Mesothelial cell of epicardium (in vitro differentiated cells): Measurements from ENCODE around the gene MYO18A. TPM values are rescaled to one million over a fixed set of nuclear protein-coding genes. Genes with fewer than 3 reads are reported as not detected.
A peak's percentile ranks its signal among the peaks of the same experiment; 100 is the strongest.

Source experiments
- DNase-seq, 2 experiments: peaks; one replicate each; pipeline ENCODE4 v3.0.0; 2021; ENCODE audit warnings: low spot score in 2 of 2; ENCODE audit not compliant: unreplicated experiment in 2 of 2
- H3K27ac Mint-ChIP-seq: 2 replicates; pipeline ENCODE4 v1.8.0; 2021; ENCODE audit warnings: mixed read lengths
- H3K27me3 Mint-ChIP-seq: 2 replicates; pipeline ENCODE4 v1.8.0; 2021; ENCODE audit warnings: low read depth, mixed read lengths
- H3K36me3 Mint-ChIP-seq: 2 replicates; pipeline ENCODE4 v1.8.0; 2021; ENCODE audit warnings: mixed read lengths
- H3K4me1 Mint-ChIP-seq: 2 replicates; pipeline ENCODE4 v1.8.0; 2021; ENCODE audit warnings: mixed read lengths
- H3K4me3 Mint-ChIP-seq: 2 replicates; pipeline ENCODE4 v1.8.0; 2021; ENCODE audit warnings: mild to moderate bottlenecking, moderate library complexity, mixed read lengths
- H3K9me3 Mint-ChIP-seq: 2 replicates; pipeline ENCODE4 v1.8.0; 2021; ENCODE audit warnings: mixed read lengths
- CTCF ChIP-seq: fragments of 200-600 bp; sonication (generic); IDR thresholded peaks from one replicate; pipeline ENCODE4 v1.5.0; 2021; ENCODE audit warnings: antibody characterized with exemption; ENCODE audit not compliant: unreplicated experiment
- total RNA-seq: library from RNA; stranded (reverse); gene quantifications from 3 replicates; pipeline ENCODE4 v1.2.1, GENCODE V29; 2021

MYO18A gene
- total RNA-seq, 1 donor from 2014 or later, result 58.4 TPM

DNA sequence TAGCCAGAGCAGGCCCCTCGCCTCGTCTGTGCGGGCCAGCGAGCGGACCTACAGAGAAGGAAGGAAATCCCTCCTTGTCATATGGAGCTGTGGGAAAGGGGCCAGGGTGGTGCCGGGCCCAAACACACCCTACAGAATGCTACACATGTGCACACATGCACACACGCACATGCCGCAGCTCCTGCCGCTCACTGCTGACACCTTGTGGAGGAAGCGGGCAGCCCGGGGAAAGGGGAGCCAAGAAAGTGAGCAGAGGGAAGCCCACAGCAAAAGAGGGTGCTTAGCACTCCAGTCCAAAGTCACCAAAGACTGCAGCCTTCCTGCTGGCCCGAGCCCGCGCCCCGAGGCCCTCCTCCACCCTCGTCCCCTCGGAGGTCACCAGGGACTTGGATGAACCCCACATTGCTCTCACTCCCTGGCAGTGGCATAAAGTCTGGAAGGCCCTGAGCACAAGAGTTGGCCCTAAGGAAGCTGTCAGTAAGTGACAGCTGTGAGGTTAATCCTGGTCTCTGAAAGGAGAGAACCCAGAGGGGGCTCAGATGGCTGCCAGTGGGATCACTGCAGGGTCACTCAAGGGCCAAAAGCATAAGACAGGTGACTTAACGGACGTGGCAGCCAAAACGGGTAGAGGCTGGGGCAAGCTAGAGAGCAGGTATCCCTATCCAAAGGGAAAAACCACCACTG lies 68.2 kb downstream of the MYO18A start:
- Mint-ChIP-seq H3K27me3 (no peaks in the 10 kb centered on the region), H3K4me1 (no peaks in the 10 kb centered on the region), H3K36me3 (peaks cover 15% of the 10 kb centered on the region), H3K27ac (no peak overlapping the region), H3K4me3 (no peak overlapping the region), H3K9me3 (no peaks in the 10 kb centered on the region)
- DNase-seq, result peak; percentile 55 to 86
- peak; percentile 70 for TF ChIP-seq CTCF

- H3K9me3 Mint-ChIP-seq, result no peaks in the 10 kb centered on the region
- H3K36me3 Mint-ChIP-seq, result peaks cover 22% of the 10 kb centered on the region
- H3K4me1 Mint-ChIP-seq, result no peaks in the 10 kb centered on the region
- no peak overlapping the region for H3K4me3 Mint-ChIP-seq
- H3K27me3 Mint-ChIP-seq, result no peaks in the 10 kb centered on the region
- H3K27ac Mint-ChIP-seq, result no peak overlapping the region
- TF ChIP-seq CTCF, result no peak
- DNase-seq, result no peak
Observed at GRCh38 chr17:29110372-29110757, 69.8 kb downstream of the MYO18A start.

DNA sequence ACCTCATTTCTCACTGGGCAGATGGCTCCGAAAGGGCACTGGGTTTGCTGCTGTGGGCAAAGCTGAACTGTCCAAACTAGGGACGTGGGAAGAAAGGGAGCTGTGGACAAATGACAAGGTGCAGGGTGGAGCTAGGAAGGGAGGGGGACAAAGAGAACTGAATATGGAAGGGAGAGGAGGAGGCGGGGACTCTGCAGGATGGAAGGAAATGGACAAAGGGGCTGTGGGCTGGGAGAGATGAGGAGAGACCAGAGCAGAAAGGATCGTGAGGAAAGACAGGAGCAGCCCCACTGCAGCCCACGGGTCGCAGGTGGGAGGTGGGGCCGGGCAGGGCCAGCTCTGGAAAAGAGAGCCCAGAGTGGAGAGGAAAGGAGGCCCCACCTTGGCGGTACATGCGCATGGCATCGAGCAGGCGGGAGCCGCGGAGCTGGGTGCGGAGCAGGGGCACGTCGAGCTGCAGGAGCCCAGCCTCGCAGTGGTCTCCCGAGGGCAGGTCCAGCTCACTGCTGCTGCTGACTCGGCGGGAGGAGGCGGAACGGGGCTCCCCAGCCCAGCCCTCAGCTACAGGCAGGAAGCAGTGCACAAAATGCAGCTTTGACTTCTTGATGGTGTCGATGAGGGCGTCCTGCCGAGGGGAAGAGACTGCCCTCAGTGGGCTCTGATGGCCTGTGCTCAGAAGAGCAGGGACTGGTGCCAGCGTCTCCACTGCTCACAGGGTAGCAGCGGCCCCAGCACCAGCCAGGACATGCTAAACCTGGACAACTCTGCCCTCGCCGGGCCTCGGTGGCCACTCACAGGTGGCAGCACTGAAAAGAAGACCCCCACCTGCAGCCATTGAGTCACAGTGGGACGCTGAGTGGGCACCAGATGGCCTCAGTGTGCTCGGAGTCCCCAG lies 70.5 kb downstream of the MYO18A start:
- Mint-ChIP-seq H3K9me3 (no peaks in the 10 kb centered on the region), H3K27me3 (no peaks in the 10 kb centered on the region), H3K4me1 (no peaks in the 10 kb centered on the region), H3K27ac (no peak overlapping the region), H3K36me3 (peaks cover 25% of the 10 kb centered on the region), H3K4me3 (no peak overlapping the region)
- TF ChIP-seq CTCF, result no peak
- DNase-seq, result no peak

DNA sequence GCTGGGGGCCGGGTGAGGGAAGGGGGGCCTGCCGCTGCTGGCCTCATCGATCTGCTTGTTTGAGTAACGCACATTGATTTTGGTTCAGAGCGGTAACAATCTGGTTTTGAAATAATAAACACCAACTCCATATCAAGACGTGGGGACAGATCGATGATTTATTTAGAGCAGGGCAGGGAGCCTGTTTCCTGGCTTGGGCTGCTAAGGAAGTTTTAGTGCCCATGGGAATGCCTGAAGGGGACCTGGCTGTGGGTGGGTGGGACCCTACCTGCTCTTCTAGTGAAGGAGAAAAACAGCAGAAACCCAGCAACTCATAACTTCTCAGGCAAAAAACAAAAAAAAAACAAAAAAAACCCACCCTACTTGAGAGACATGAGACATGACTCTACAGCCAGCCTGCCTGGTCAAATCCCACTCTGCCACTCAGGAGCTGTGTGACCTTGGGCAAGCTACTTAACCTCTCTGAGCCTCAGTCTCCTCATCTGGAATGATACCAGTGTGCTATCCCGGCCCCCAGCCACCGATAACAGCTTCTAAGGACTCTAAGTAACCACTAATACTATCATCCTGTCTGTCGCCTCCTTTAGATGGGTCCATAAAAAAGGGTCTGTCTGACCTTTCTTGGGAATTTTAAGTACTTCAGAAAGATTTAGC lies 71.2 kb downstream of the MYO18A start:
- Mint-ChIP-seq H3K4me1 (no peaks in the 10 kb centered on the region), H3K27ac (no peak overlapping the region), H3K9me3 (no peaks in the 10 kb centered on the region), H3K36me3 (peaks cover 27% of the 10 kb centered on the region), H3K27me3 (no peaks in the 10 kb centered on the region), H3K4me3 (no peak overlapping the region)
- no peak for DNase-seq
- no peak for TF ChIP-seq CTCF

GRCh38 chr17:29107933-29108822 lies 72.0 kb downstream of the MYO18A start:
- no peaks in the 10 kb centered on the region for H3K9me3 Mint-ChIP-seq
- no peak for TF ChIP-seq CTCF
- H3K27me3 Mint-ChIP-seq, result no peaks in the 10 kb centered on the region
- no peak overlapping the region for H3K27ac Mint-ChIP-seq
- no peak for DNase-seq
- H3K4me3 Mint-ChIP-seq, result no peak overlapping the region
- H3K36me3 Mint-ChIP-seq, result peaks cover 31% of the 10 kb centered on the region
- no peaks in the 10 kb centered on the region for H3K4me1 Mint-ChIP-seq
